ENCODE results near the gene TMEM190. TPM values are rescaled to one million over a fixed set of nuclear protein-coding genes. Genes with fewer than 3 reads are reported as not detected.
"Not testable (repeated sequence)": the region's sequence is repeated elsewhere in the genome, so short reads cannot be mapped to it uniquely, and the experiment has no call there.

Gene TMEM190
- 0.48 TPM for polyA plus RNA-seq (ENCODE audit: insufficient read length)
- long read RNA-seq, donor 1, partial matches to known transcripts, result 0 of 1 reads
- long read RNA-seq, donor 1, other reads (novel, unspliced or antisense), result 0 of 1 reads
- long read RNA-seq, donor 2, result 0 reads
- long read RNA-seq, donor 3, result 0 reads
- long read RNA-seq, donor 4, result 0 reads
- long read RNA-seq, donor 5, result 0 reads
- long read RNA-seq, donor 6, result 0 reads
- long read RNA-seq, donor 7, partial matches to known transcripts, result 0 of 2 reads
- long read RNA-seq, donor 7, other reads (novel, unspliced or antisense), result 0 of 2 reads
- long read RNA-seq, donor 8, result 0 reads

DNA sequence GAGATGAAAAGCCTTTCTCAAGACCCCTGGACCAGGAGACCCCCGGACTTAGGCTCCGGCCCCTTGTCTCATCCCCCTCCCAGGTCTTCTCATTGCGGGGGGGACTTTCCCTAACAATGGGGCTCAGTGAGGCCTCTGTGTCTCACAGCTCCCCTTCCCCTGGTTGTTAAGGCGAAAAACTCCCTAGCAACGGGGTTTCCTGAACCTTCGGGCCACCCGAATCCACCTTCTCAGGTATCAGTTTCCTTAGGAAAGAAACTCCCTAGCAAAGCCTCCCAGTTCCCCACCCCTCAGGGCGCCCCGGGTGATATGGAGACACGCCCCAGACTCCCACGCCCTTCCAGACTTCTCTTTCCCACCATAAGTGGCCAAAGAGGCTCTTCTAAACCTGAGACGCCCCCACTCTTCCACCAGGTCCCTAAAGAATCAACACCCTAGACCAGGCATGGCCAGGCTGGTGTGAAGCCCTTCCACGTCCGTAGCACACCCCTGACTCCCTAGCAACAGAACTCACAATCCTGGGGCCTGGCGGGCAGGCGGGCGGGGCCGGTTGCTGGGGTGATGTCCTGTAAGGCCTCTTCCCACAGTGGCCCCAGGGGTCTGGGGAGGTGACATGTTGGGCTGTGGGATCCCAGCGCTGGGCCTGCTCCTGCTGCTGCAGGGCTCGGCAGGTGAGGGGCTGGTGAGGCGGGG is at the start of gene TMEM190:
Gene TMEM190 (plus strand): TSS at position 586 of the 693 bp plus-strand sequence. CDS start 28 bp downstream, at position 614.
- no peak for DNase-seq

- DNase-seq, result not testable (repeated sequence)
Observed at GRCh38 chr19:55328774-55329318, 47.8 kb upstream of the TMEM190 start.

GRCh38 chr19:55329791-55330190 is 46.8 kb upstream of the TMEM190 start:
- not testable (repeated sequence) for DNase-seq

- no peak for DNase-seq
Observed at GRCh38 chr19:55333870-55334269, 42.8 kb upstream of the TMEM190 start.

DNA sequence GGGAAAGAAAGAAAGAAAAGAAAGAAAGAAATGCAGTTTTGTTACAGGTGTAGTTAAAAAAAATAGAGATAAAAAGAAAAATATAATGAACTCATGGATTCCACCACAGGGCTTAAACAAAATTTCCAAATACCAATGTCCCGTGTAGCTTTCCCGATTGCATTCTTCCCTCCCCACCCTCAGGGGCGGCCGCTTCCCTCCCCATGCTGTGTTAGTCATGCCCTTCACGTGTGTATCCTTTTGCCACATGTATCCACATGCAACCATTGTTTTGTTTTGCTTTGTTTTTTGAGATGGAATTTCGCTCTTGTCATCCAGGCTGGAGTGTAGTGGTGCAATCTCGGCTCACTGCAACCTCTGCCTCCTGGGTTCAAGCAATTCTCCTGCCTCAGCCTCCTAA is 40.5 kb upstream of the TMEM190 start:
- DNase-seq, result no peak

- peak; percentile 100 for DNase-seq
Observed at GRCh38 chr19:55339105-55339888, 37.3 kb upstream of the TMEM190 start, which contains the start of gene KMT5C. Gene KMT5C (plus strand): TSS chr19:55339876. CDS start chr19:55341937, 2,061 bp downstream.

- no peak for DNase-seq
Observed at GRCh38 chr19:55339889-55340783, 36.5 kb upstream of the TMEM190 start.

- DNase-seq, result no peak
Observed at GRCh38 chr19:55340784-55341147, 35.9 kb upstream of the TMEM190 start.

- DNase-seq, result peak; percentile 74
Observed at GRCh38 chr19:55341171-55341588, 35.4 kb upstream of the TMEM190 start.

DNA sequence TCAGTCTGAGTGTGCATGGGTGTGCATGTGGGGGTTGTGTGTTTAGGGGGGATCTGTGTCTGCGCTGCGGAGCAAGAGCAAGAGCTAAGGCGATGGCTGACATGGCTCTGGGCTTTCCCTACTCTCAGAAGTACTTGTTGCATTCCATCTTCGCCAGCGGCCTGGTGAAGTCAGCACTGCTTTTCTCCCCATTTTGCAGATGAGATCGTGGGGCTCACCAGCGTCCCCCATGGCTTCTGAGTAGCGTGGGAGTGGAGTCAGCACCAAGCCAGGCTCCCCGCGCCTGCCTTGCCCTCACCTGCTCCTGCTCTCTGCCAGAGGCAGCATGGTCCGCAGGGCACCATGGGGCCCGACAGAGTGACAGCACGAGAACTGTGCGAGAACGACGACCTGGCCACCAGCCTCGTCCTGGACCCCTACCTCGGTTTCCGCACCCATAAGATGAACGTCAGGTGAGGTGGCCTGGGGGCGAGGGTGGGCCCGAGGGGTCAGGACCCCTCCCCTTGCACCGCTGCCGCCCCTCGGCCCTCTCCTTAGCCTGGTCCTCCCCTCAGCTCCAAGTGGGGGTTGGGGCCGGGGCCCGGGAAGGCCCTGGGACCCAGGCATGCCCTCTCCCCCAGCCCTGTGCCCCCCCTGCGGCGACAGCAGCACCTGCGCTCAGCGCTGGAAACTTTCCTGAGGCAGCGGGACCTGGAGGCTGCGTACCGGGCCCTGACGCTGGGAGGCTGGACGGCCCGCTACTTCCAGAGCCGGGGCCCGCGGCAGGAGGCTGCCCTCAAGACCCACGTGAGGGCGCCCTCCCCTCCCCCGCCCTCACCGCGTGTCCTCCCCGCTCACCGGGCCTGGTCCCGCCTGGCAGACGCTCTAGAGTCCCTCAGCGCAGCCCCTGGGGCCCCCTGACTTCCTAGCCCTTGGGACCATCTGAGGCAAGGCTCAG is 34.8 kb upstream of the TMEM190 start:
- no peak for DNase-seq

DNA sequence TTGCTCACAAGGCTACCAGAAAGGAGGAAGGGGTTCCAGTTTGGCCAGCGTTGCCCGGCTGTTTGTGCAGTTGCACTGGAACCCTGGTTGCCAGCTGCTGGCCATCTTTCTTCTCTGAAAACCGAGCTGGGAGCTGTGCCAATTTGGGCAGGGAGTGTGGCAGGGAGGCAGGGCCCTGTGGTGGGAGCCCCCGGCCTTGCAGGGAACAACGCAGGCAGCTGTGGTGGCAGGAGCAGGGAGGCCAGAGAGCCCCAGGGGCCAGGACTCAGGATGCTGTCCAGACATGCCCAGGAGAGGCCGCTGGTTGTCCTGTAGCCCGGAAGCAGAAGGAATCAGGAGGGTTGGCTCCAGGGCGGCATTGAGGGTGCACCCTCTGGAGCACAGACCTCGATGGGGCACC is 32.2 kb upstream of the TMEM190 start:
- no peak for DNase-seq

GRCh38 chr19:55345101-55345817 is 31.4 kb upstream of the TMEM190 start:
- DNase-seq, result no peak

DNA sequence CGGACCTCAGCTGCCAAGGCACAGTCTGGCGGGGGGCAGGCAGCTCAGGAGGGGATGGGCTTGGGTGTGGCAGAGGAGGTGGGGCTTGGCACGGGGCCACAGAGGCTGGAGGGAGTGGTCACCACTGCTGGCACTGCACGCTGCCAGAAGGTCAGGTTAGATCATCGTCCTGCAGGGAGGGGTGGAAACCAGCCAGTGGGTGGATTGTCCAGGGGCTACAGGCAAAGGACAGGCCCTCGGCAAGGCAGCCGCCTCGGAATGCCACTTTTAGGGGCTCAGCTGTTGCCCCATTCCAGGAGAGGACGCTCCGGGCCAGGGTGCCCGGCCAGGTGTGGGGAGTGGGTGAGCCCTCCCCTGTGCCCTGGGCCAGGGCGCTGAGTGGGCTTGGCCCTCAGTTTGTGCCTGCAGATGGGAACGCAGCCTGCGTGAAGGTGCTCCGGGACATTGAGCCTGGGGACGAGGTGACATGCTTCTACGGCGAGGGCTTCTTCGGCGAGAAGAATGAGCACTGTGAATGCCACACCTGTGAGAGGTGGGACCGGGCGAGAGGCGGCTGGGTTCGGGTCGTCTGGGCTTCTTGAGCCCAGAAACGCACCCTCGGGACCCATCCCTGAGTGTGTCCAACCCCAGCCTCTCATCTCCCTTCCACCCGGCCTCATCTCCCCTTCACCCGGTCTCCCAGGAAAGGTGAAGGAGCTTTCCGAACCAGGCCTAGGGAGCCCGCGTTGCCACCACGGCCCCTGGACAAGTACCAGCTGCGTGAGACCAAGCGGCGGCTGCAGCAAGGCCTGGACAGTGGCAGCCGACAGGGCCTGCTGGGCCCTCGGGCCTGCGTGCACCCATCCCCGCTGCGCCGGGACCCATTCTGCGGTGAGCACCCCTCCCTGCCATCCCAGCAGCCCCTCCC is 30.6 kb upstream of the TMEM190 start:
- DNase-seq, result no peak

DNA sequence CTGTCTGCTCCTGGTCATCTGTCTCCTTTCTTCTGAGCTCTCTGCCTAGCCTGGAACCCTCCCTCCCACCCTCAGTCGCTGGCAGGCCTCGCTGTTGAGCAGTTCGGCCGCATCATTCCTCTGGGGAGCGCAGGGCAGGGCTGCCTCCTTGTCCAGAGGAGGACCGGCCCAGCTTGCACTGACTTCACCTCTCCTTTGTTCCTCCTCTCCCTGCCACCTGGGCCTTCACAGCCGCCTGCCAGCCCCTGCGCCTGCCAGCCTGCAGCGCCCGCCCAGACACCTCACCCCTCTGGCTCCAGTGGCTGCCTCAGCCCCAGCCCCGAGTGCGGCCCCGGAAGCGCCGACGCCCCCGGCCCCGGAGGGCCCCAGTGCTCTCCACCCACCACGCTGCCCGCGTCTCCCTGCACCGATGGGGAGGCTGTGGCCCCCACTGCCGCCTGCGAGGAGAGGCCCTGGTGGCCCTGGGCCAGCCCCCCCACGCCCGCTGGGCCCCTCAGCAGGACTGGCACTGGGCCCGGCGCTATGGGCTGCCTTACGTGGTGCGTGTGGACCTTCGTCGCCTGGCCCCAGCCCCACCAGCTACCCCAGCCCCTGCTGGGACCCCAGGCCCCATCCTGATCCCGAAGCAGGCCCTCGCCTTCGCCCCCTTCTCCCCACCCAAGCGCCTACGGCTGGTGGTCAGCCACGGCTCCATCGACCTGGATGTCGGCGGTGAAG is 29.7 kb upstream of the TMEM190 start:
- DNase-seq, result no peak

- DNase-seq, result no peak
Observed at GRCh38 chr19:55347442-55348009, 29.1 kb upstream of the TMEM190 start.

DNA sequence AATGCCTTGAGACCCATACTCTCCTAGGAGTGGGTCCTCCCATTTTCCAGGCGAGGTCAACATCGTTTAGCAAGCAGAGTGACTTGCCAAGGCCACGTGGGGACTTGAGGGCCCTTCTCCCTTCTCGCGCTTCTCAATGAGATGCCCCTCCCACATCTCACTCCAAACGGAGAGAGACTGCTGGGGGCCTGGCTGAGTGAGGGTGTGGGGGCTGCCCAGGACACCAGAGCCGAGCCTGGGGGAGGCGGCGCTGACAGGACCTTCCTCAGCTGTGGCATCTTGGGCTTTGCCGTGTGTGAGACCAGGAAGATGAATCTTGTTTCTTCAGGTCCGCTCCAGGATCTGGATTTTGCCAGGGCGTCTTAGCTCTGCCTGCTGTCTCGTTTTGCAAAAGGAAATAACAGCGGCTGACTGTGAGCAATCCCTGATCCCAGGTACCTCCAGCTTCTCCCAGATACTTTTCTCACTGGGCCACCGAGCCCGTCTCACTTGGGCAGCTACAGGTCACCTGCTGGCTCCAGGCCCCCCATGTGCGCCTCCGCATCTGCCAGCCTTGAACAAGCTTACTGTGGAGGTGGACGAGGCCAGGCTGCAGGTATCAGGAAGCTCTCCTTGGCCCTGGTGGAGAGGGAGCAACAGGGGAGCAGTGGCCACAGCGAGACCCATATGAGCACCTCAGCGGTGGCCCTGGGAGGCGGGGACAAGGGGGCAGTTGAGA is 28.1 kb upstream of the TMEM190 start:
- DNase-seq, result peak; percentile 55

All from left kidney (tissue), 8 donors.